Neuron (in vitro differentiated cells): Measurements from ENCODE around the gene PHTF1.

Source experiments
- H2AFZ ChIP-seq: one replicate; pipeline ENCODE4 v1.6.1; 2013; ENCODE audit warnings: low read depth, mild to moderate bottlenecking, inconsistent platforms, low read length, moderate library complexity
- H3K27me3 ChIP-seq: one replicate; pipeline ENCODE4 v1.6.1; 2013; ENCODE audit warnings: low read length; ENCODE audit not compliant: insufficient read depth
- H3K36me3 ChIP-seq: one replicate; pipeline ENCODE4 v1.6.1; 2013; ENCODE audit warnings: low read length; ENCODE audit not compliant: insufficient read depth
- H3K4me1 ChIP-seq: one replicate; pipeline ENCODE4 v1.6.1; 2013; ENCODE audit warnings: low read length; ENCODE audit not compliant: insufficient read depth
- H3K4me3 ChIP-seq: 2 replicates; pipeline ENCODE4 v1.5.1; 2013; ENCODE audit warnings: mild to moderate bottlenecking, low read length, moderate library complexity
- H3K9me3 ChIP-seq: one replicate; pipeline ENCODE4 v1.6.1; 2013; ENCODE audit warnings: low read length

Gene PHTF1

DNA sequence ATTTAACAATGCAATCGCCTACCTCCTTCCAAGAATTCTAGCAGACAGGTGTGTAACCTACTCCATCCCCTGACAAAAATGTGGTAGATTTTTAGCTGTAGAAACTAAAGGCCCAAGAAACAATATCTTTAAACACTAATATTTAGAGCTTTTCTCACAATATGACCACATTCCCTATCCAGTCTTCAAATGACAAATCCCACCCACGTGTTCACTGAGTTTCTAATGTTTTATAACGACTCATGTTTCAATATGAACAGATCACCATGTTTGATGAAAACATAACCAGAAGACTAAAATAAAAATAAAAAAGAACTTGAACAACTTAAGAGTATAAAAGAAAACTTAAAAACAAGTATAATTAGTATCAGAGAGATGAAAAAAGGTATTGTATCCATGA lies 28.4 kb upstream of the PHTF1 start:
- H3K9me3 ChIP-seq, result no peaks in the 10 kb centered on the region
- no peaks in the 10 kb centered on the region for H3K4me1 ChIP-seq
- no peak overlapping the region for H3K4me3 ChIP-seq
- no peaks in the 10 kb centered on the region for H3K27me3 ChIP-seq
- no peak overlapping the region for H2AFZ ChIP-seq
- H3K36me3 ChIP-seq, result peaks cover 14% of the 10 kb centered on the region

DNA sequence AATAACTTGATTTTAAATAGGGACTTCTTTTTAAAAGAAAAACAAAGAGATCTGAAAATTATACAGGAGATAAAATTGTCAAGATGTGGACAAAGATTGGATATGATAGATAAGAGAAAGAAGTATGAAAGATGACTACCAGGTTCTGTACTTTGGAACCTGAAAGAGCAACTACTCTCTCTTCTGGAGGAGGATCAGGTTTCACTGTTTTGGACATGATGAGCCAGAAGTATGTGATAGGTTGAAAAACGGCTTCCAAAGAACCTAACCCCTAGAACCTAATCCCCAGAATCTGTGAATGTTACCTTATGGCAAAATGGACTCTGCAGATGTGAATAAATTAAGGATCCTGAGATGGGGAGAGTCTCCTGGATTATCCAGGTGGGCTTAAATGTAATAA lies 26.8 kb upstream of the PHTF1 start:
- no peaks in the 10 kb centered on the region for H3K9me3 ChIP-seq
- peaks cover 14% of the 10 kb centered on the region for H3K36me3 ChIP-seq
- no peaks in the 10 kb centered on the region for H3K27me3 ChIP-seq
- H3K4me3 ChIP-seq, result no peak overlapping the region
- no peaks in the 10 kb centered on the region for H3K4me1 ChIP-seq
- H2AFZ ChIP-seq, result no peak overlapping the region

DNA sequence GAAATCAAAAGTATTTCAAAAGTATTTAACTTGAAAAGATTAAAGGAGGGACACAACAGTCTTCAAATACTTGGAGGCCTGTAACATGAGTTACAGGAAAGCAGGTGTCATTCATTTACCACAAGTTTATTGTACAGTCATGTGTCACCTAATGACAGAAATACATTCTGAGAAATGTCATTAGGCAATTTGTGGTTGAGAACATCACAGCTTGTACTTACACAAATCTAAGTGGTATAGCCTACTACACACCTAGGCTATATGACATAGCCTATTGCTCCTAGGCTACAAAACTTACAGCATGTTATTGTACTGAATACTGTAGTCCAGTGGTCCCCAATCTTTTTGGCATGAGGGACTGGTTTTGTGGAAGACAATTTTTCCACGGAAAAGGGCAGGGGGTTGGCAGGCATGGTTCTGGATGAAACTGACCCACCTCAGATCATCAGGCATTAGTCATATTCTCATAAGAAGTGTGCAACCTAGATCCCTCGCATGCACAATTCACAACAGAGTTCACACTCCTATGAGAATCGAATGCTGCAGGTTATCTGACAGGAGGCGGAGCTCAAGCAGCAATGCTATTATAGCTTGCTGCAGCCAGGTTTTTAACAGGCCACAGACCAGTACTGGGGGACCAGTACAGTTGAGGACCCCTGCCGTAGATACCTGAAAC lies 25.0 kb upstream of the PHTF1 start:
- H3K4me3 ChIP-seq, result no peak overlapping the region
- H3K27me3 ChIP-seq, result no peaks in the 10 kb centered on the region
- peaks cover 6% of the 10 kb centered on the region for H3K36me3 ChIP-seq
- no peaks in the 10 kb centered on the region for H3K9me3 ChIP-seq
- H3K4me1 ChIP-seq, result no peaks in the 10 kb centered on the region
- H2AFZ ChIP-seq, result no peak overlapping the region

DNA sequence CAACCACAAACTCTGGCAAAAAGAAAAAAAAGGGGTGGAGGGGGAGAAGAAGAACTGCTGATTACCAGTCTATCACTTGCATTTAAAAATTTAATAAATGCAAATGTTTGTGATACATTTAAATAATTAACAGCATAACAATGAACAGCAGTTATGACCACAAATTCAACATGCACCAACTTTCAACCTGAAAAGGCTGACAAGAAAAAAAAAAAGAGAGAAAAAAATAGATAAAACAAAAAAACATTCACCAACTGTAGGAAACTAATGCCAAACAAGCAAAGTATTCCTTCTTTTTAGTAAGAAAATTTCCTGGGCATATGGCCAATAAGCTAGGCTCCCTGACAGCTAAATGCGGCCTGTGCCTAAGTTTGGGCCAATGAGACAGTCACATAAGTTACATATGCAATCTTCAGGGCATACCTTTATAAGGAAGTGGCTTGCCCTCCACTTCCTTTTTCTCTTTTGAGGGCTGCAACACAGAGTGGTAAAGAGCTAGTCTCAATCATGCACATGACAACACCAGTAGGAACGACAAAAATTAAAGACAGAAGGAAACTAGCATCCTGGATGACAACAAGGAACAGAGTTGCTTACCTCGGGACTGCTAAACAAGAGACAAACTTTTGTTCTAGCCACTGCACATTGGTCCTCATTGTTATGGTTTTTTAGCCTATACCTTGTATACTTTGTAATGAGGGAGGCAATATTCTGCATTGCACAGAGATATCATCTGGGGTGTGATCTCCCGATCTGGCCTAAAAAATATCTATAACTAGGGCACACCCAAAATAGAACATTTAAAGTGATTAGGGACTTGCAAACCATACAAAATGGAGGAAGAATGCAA lies 24.2 kb upstream of the PHTF1 start:
- Histone ChIP-seq H3K36me3 (peaks cover 4% of the 10 kb centered on the region), H3K4me3 (no peak overlapping the region), H3K9me3 (no peaks in the 10 kb centered on the region), H2AFZ (no peak overlapping the region), H3K27me3 (no peaks in the 10 kb centered on the region), H3K4me1 (no peaks in the 10 kb centered on the region)

DNA sequence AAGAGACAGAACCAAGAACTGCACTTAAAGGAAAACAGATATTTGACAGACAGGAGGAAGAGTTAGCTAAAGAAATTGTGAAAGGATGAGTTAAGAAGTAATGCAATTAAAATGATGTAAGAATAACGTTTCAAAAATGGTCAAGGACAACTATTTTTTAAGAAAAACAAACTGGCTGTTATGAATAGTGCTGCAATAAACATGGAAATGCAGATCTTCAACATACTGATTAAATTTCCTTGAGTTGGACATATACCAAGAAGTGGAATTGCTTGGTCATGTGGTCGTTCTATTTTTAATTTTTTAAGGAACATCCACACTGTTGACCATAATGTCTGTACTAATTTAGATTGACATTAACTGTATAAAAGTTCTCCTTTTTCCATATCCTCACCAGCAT lies 23.1 kb upstream of the PHTF1 start:
- Histone ChIP-seq H3K4me3 (no peak overlapping the region), H3K4me1 (no peaks in the 10 kb centered on the region), H3K27me3 (no peaks in the 10 kb centered on the region), H2AFZ (no peak overlapping the region), H3K9me3 (no peaks in the 10 kb centered on the region), H3K36me3 (peaks cover 6% of the 10 kb centered on the region)

DNA sequence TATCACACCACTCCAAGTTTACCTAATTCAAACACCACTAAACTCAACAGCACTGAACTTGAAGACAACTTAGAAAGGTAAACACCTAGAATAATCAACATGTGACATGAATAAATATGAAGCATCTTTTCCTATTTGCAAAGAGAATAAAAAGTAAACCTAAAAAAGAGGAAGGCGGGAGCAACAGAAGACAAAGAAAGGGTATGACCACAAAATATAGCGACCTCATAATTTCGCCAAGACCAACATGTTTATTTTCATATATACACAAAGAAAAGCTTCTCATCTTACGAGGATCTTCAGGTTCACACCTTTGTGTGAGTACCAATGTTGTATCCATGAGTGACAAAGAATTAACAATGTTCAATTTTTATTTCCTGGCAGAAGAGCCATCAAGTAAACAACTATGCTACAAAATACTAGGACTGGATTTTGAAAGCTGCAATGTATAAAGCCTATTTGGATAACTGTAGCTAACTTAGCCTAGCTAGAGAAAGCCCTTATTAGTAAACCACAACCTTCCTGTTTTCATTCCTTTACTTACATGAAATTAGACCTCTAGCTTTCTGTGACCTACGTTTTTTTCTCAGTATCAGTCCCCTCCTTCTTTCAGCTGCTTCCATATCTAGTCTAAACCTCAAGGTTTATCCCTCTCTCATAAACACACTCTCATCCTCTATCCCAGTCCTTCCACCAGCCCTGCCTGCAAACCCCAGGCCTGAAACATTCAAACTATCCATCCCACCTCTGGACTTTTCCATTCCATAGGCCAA lies 21.3 kb upstream of the PHTF1 start:
- Histone ChIP-seq H3K9me3 (no peaks in the 10 kb centered on the region), H2AFZ (no peak overlapping the region), H3K4me1 (no peaks in the 10 kb centered on the region), H3K27me3 (no peaks in the 10 kb centered on the region), H3K36me3 (peaks cover 20% of the 10 kb centered on the region), H3K4me3 (no peak overlapping the region)

DNA sequence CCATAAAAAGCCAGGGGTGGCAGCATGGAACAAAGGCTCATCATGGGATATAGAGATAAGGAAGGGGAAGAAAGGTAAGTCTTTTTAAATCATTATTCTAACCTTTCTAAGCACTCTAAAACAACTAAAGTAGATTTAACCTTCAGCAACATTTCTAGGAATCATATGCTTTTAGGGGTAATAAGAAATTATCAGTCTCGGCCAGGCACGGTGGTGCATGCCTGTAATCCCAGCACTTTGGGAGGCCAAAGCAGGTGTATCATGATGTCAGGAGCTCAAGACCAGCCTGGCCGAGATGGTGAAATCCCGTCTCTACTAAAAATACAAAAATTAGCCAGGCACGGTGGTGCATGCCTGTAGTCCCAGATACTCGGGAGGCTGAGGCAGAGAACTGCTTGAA lies 20.3 kb upstream of the PHTF1 start:
- no peaks in the 10 kb centered on the region for H3K9me3 ChIP-seq
- no peaks in the 10 kb centered on the region for H3K27me3 ChIP-seq
- no peak overlapping the region for H3K4me3 ChIP-seq
- H3K4me1 ChIP-seq, result no peaks in the 10 kb centered on the region
- peaks cover 24% of the 10 kb centered on the region for H3K36me3 ChIP-seq
- H2AFZ ChIP-seq, result no peak overlapping the region

DNA sequence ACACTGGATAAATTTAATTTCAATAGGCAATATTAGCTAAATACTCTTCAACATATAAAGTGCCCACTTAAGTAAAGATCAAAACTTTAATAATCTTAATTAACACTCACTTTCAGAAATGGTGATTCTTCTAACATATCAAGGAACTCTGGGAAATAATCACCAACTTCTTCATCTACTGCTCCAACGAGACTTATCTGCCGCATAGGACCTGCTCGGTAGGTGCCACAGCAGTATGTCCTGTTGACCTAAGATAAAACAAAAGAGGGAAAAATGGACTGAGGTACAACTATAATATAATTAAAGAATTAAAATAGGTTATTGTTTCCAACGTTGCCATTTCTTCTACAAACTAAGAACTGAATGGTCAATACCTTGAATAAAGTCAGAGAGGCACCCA lies 18.3 kb upstream of the PHTF1 start:
- Histone ChIP-seq H3K4me3 (no peak overlapping the region), H3K27me3 (no peaks in the 10 kb centered on the region), H3K9me3 (no peaks in the 10 kb centered on the region), H3K4me1 (no peaks in the 10 kb centered on the region), H3K36me3 (peaks cover 28% of the 10 kb centered on the region), H2AFZ (no peak overlapping the region)

DNA sequence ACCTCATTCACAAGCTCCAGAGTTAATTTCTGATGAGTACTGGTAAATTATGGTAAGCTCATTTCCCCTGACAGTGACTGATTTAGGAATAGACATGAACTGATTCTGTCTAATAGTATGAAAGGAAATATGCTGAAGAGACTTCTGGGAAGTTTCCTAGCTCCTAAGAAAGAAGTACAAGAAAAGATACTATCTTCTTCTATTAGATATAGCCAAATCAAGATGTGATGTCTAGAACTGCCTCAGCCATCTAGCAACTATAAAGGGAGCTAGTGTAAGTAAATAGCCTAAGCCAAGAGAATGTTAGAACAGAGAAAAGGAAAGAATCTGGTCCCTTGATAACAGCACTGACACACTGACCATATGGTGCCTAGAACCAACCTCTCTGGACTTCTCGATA lies 10.7 kb upstream of the PHTF1 start:
- Histone ChIP-seq H3K4me1 (peaks cover 40% of the 10 kb centered on the region), H2AFZ (no peak overlapping the region), H3K36me3 (peaks cover 34% of the 10 kb centered on the region), H3K9me3 (no peaks in the 10 kb centered on the region), H3K4me3 (no peak overlapping the region), H3K27me3 (no peaks in the 10 kb centered on the region)

DNA sequence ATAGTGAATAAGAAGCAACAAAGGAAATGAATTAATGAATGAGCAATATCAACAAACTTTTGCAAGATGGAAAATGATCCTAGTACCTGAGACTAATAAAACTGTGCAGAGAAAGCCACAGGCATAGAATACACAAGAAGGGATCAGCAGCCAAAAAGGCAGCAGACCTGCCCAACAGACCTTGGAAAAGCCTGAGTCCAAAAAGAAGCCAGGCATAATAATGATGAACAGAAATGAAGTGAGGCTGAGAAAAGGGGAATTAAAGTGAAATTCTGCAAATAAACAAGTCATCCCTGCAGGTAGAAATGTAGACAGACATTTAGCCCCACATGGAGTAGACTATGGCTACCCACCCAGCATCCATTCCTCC lies 10.3 kb upstream of the PHTF1 start:
- peaks cover 36% of the 10 kb centered on the region for H3K36me3 ChIP-seq
- no peak overlapping the region for H2AFZ ChIP-seq

DNA sequence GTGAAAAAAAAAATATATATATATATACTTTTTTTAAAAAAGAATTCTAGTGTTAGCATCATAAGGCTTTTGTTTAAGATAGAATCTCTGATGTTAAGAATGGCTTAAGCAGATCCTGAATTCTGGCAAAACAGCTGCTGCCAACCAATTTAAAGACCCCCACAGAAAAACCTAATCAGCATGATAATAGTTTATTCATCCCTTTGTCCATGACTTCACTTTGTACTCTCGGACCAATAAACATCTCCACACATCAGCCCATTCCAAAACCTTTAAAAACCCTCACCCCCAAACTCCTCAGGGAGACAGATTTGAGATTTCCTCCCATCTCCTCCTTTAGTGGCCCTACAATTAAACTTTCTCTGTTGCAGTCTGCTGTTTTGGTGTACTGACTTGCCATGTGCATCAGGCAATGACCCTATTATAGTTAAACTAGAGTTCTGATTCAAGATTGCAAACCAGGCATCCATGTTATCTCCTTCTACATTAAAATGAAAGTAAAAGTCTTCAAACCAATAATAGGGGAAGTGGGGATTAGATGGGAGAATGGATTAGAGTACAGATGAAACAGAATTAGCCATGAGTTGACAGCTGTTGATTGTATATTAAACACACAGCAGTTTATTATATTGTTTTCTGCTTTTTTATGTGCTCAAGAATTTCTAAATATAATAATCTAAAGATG lies 9.8 kb upstream of the PHTF1 start:
- H3K27me3 ChIP-seq, result no peaks in the 10 kb centered on the region
- H3K4me1 ChIP-seq, result peaks cover 40% of the 10 kb centered on the region
- H3K9me3 ChIP-seq, result no peaks in the 10 kb centered on the region
- peaks cover 36% of the 10 kb centered on the region for H3K36me3 ChIP-seq
- H3K4me3 ChIP-seq, result no peak overlapping the region
- H2AFZ ChIP-seq, result no peak overlapping the region

More for the DNA sequence above, 10.3 kb upstream of the PHTF1 start:
- no peak overlapping the region for H3K4me3 ChIP-seq
- H3K27me3 ChIP-seq, result no peaks in the 10 kb centered on the region
- H3K9me3 ChIP-seq, result no peaks in the 10 kb centered on the region
- H3K4me1 ChIP-seq, result peaks cover 40% of the 10 kb centered on the region

DNA sequence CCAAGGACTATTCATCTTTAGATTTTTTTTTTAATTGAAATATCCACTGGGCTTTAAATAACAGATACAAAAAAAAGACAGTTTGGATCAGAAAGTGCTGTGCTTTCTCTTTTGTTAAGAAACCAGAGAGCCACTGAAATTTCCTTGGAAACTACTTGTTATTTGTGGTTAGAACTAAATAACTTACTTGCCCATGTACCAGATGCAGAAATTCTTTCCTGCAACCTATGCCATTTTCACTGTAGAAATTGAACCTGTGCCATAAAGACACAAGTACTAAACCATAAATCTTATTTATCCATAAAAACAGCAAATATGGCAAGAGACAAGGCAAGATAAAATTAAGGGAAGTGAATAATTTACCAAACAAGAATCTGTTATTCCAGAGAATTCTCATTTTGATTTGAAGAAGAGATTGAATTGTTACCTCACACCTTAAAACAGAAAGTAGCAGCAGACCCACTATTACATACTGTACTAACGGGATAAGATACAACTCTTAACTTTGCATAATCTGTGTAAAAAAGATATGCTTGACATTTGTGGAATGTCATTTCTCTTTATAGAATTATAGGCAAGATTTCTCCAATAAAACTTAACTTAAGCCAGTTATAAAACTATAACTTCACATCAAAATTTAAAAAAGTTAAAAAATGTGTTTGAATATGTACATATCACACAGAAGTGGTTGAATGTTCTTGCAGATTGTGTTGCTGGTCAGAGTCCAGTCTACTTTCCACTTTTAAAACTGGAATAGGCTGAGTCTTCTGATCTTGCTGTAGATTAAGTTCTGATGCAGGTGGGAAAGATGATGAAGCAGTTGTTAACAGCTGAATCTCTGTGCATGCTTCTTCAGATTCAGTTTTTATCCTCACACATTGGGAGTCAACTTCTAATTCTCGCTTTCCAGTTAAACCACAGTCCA lies 6.3 kb upstream of the PHTF1 start:
- no peak overlapping the region for H3K4me3 ChIP-seq
- H3K27me3 ChIP-seq, result no peaks in the 10 kb centered on the region
- peaks cover 33% of the 10 kb centered on the region for H3K4me1 ChIP-seq
- H3K36me3 ChIP-seq, result peaks cover 35% of the 10 kb centered on the region
- no peaks in the 10 kb centered on the region for H3K9me3 ChIP-seq
- H2AFZ ChIP-seq, result no peak overlapping the region
